EH (cell line): Measurements from ENCODE around the gene HTR1A.
A peak's percentile ranks its signal among the peaks of the same experiment; 100 is the strongest.

ENCODE experiments used
- DNase-seq: peaks from one replicate; pipeline ENCODE4 v3.0.0-alpha.2; 2015; ENCODE audit warnings: low read depth

HTR1A gene

GRCh38 chr5:63962279-63962678 lies at the start of gene HTR1A:
Gene HTR1A (minus strand): TSS chr5:63962445. CDS start chr5:63961719, 726 bp downstream.
- DNase-seq, result no peak

GRCh38 chr5:64003966-64004365 lies 41.7 kb upstream of the HTR1A start:
- no peak for DNase-seq

- no peak for DNase-seq
These were observed 37.9 kb upstream of the HTR1A start for GRCh38 chr5:64000096-64000495.

GRCh38 chr5:63987053-63987452 lies 24.8 kb upstream of the HTR1A start:
- DNase-seq, result no peak

- DNase-seq, result no peak
These were observed 19.6 kb upstream of the HTR1A start for GRCh38 chr5:63981864-63982263.

- DNase-seq, result no peak
These were observed 1.7 kb upstream of the HTR1A start for GRCh38 chr5:63963926-63964325.

GRCh38 chr5:63963080-63963735 lies 963 bp upstream of the HTR1A start:
- peak; percentile 62 for DNase-seq

GRCh38 chr5:63961598-63962161 lies 565 bp downstream of the HTR1A start:
- DNase-seq, result no peak

GRCh38 chr5:63961125-63961597 lies 1.1 kb downstream of the HTR1A start:
- no peak for DNase-seq

GRCh38 chr5:63960646-63961045 lies 1.6 kb downstream of the HTR1A start:
- DNase-seq, result no peak

GRCh38 chr5:63959177-63959982 lies 2.9 kb downstream of the HTR1A start:
- DNase-seq, result no peak

GRCh38 chr5:63958654-63959053 lies 3.6 kb downstream of the HTR1A start:
- DNase-seq, result no peak

- no peak for DNase-seq
These were observed 4.6 kb downstream of the HTR1A start for GRCh38 chr5:63957617-63958016.

- DNase-seq, result no peak
These were observed 9.0 kb downstream of the HTR1A start for GRCh38 chr5:63953217-63953616.

GRCh38 chr5:63935103-63935502 lies 27.1 kb downstream of the HTR1A start:
- DNase-seq, result no peak

GRCh38 chr5:63931836-63932235 lies 30.4 kb downstream of the HTR1A start:
- no peak for DNase-seq

GRCh38 chr5:63928451-63928850 lies 33.8 kb downstream of the HTR1A start:
- no peak for DNase-seq

GRCh38 chr5:63923914-63924313 lies 38.3 kb downstream of the HTR1A start:
- DNase-seq, result no peak

- DNase-seq, result no peak
These were observed 42.3 kb downstream of the HTR1A start for GRCh38 chr5:63919763-63920478.

GRCh38 chr5:63916786-63917185 lies 45.5 kb downstream of the HTR1A start:
- DNase-seq, result peak; percentile 2

- no peak for DNase-seq
These were observed 50.4 kb downstream of the HTR1A start for GRCh38 chr5:63911871-63912270.
